H1 (cell line): ENCODE results near the gene ZNF283. TPM values are rescaled to one million over a fixed set of nuclear protein-coding genes. Genes with fewer than 3 reads are reported as not detected.

Source experiments
- CTCF ChIA-PET: fragments of 300-600 bp; sonication (Branson Sonifier 250); formaldehyde crosslinking; loops from one replicate; lab custom pipeline; 2021; ENCODE audit not compliant: partially characterized antibody; lab: Charles Lee
- POLR2A ChIA-PET: fragments of 300-600 bp; sonication (Branson Sonifier 250); formaldehyde crosslinking; loops from one replicate; lab custom pipeline; 2021; ENCODE audit warnings: inconsistent platforms; ENCODE audit not compliant: partially characterized antibody; lab: Charles Lee
- DNase-seq, 2 experiments: peaks; one replicate each; pipeline versions ENCODE4 v3.0.0 to v3.0.0-alpha.2; 2010 to 2022; ENCODE audit warnings: low spot score in 2 of 2, low read depth in 1 of 2, mixed read lengths in 1 of 2
- FAIRE-seq: peaks from 2 replicates; lab custom pipeline; 2011; peaks lifted over from hg19 to GRCh38; lab: Jason Lieb, UNC
- H2AFZ ChIP-seq: 2 replicates; pipeline ENCODE4 v1.8.1; 2012; ENCODE audit warnings: low read length, inconsistent platforms
- H2AK5ac ChIP-seq: 2 replicates; pipeline ENCODE4 v1.6.1; 2013; ENCODE audit warnings: low read depth, low read length
- H2BK120ac ChIP-seq: replicated peaks from 2 replicates; pipeline ENCODE3; 2013; ENCODE audit warnings: low read depth, low read length, inconsistent platforms
- H2BK12ac ChIP-seq: 2 replicates; pipeline ENCODE4 v1.6.1; 2013; ENCODE audit warnings: low read depth, low read length
- H2BK15ac ChIP-seq: 2 replicates; pipeline ENCODE4 v1.6.1; 2013; ENCODE audit warnings: low read length
- H2BK20ac ChIP-seq: 2 replicates; pipeline ENCODE4 v1.6.1; 2013; ENCODE audit warnings: low read length
- H2BK5ac ChIP-seq: 2 replicates; pipeline ENCODE4 v1.6.1; 2013; ENCODE audit warnings: low read depth, low read length
- H3K14ac ChIP-seq: 2 replicates; pipeline ENCODE4 v1.6.1; 2013; ENCODE audit warnings: inconsistent platforms; ENCODE audit not compliant: insufficient read length
- H3K18ac ChIP-seq: 2 replicates; pipeline ENCODE4 v1.6.1; 2013; ENCODE audit warnings: low read length; ENCODE audit errors: extremely low read depth
- H3K23ac ChIP-seq: 2 replicates; pipeline ENCODE4 v1.6.1; 2013; ENCODE audit warnings: inconsistent platforms; ENCODE audit not compliant: insufficient read length
- H3K23me2 ChIP-seq: 2 replicates; pipeline ENCODE4 v1.6.1; 2013; ENCODE audit warnings: low read depth, low read length
- H3K27ac ChIP-seq: 2 replicates; pipeline ENCODE4 v1.6.1; 2011; ENCODE audit warnings: low read depth, low read length, inconsistent platforms
- H3K27me3 ChIP-seq, 4 experiments: replicated peaks in 1 of 4; 1 replicate in 1 of 4; 2 replicates in 3 of 4; pipeline versions ENCODE4 v1.6.1 to v1.8.1; 2011 to 2013; ENCODE audit warnings: low read length in 3 of 4, mild to moderate bottlenecking in 3 of 4, inconsistent platforms in 2 of 4, mixed read lengths in 2 of 4, moderate library complexity in 1 of 4; ENCODE audit not compliant: control insufficient read depth in 3 of 4, insufficient read depth in 3 of 4; ENCODE audit errors: extremely low read depth in 1 of 4
- H3K36me3 ChIP-seq, 4 experiments: 2 replicates each; pipeline versions ENCODE4 v1.6.1 to v1.8.1; 2011 to 2013; ENCODE audit warnings: mild to moderate bottlenecking in 4 of 4, low read length in 3 of 4, moderate library complexity in 2 of 4, control low read depth in 1 of 4, inconsistent platforms in 1 of 4; ENCODE audit not compliant: insufficient read depth in 4 of 4, control insufficient read depth in 2 of 4
- H3K4ac ChIP-seq: replicated peaks from 2 replicates; pipeline ENCODE3; 2013; ENCODE audit warnings: low read length, low read depth, mixed read lengths, inconsistent platforms; ENCODE audit not compliant: insufficient read length
- H3K4me1 ChIP-seq, 4 experiments: replicated peaks in 1 of 4; 1 replicate in 1 of 4; 2 replicates in 3 of 4; pipeline versions ENCODE4 v1.6.1 to v1.8.1; 2011 to 2013; ENCODE audit warnings: low read length in 3 of 4, inconsistent platforms in 2 of 4, mixed read lengths in 1 of 4; ENCODE audit not compliant: insufficient read depth in 4 of 4, control insufficient read depth in 3 of 4
- H3K4me2 ChIP-seq, 2 experiments: 2 replicates each; pipeline versions ENCODE4 v1.6.1 to v1.8.1; 2011 to 2013; ENCODE audit warnings: low read depth in 2 of 2, low read length in 2 of 2, control low read depth in 1 of 2, inconsistent platforms in 1 of 2, mild to moderate bottlenecking in 1 of 2; ENCODE audit not compliant: insufficient read depth in 1 of 2
- H3K4me3 ChIP-seq, 4 experiments: fragments of 200-600, 300-600 bp in 1 of 4; sonication (generic), shearing (Covaris generic), sonication (Bioruptor Twin) in 1 of 4; 2 replicates each; pipeline versions ENCODE4 v1.5.1 to v1.8.1; 2011 to 2016; ENCODE audit warnings: low read length in 4 of 4, low read depth in 3 of 4, control low read depth in 2 of 4, inconsistent platforms in 2 of 4, mild to moderate bottlenecking in 2 of 4, mixed read lengths in 1 of 4, moderate library complexity in 1 of 4; ENCODE audit not compliant: insufficient read depth in 2 of 4; ENCODE audit errors: extremely low read depth in 1 of 4
- H3K56ac ChIP-seq: replicated peaks from 2 replicates; pipeline ENCODE3; 2013; ENCODE audit warnings: low read depth, mild to moderate bottlenecking, mixed read lengths, low read length, inconsistent platforms; ENCODE audit not compliant: insufficient read length
- H3K79me1 ChIP-seq: 2 replicates; pipeline ENCODE4 v1.6.1; 2013; ENCODE audit warnings: low read depth, low read length, control low read depth
- H3K79me2 ChIP-seq, 2 experiments: 2 replicates each; pipeline versions ENCODE4 v1.6.1 to v1.8.1; 2012 to 2013; ENCODE audit warnings: low read length in 2 of 2, mild to moderate bottlenecking in 2 of 2, inconsistent platforms in 1 of 2; ENCODE audit not compliant: insufficient read depth in 2 of 2, control insufficient read depth in 1 of 2
- H3K9ac ChIP-seq, 4 experiments: replicated peaks in 1 of 4; 1 replicate in 1 of 4; 2 replicates in 3 of 4; pipeline versions ENCODE4 v1.6.1 to v1.8.1; 2011 to 2013; ENCODE audit warnings: low read depth in 3 of 4, low read length in 3 of 4, control low read depth in 2 of 4, mild to moderate bottlenecking in 2 of 4, moderate library complexity in 2 of 4, inconsistent platforms in 1 of 4; ENCODE audit errors: extremely low read depth in 1 of 4
- H3K9me3 ChIP-seq, 2 experiments: 2 replicates each; pipeline versions ENCODE4 v1.6.1 to v1.8.1; 2012 to 2013; ENCODE audit warnings: mild to moderate bottlenecking in 2 of 2, moderate library complexity in 2 of 2, control low read depth in 1 of 2, inconsistent platforms in 1 of 2, low read depth in 1 of 2, low read length in 1 of 2, mixed read lengths in 1 of 2; ENCODE audit not compliant: insufficient read depth in 2 of 2
- H4K20me1 ChIP-seq, 2 experiments: replicated peaks in 1 of 2; 2 replicates each; pipeline versions ENCODE3 to v1.8.1; 2011 to 2013; ENCODE audit warnings: inconsistent platforms in 2 of 2, low read length in 2 of 2, mild to moderate bottlenecking in 1 of 2; ENCODE audit not compliant: insufficient read depth in 2 of 2, control insufficient read depth in 1 of 2
- H4K5ac ChIP-seq: 2 replicates; pipeline ENCODE4 v1.6.1; 2013; ENCODE audit warnings: low read length, low read depth, mixed read lengths, inconsistent platforms; ENCODE audit not compliant: insufficient read length
- H4K8ac ChIP-seq: 2 replicates; pipeline ENCODE4 v1.8.0; 2013; ENCODE audit warnings: mild to moderate bottlenecking, moderate library complexity, low read length, inconsistent platforms; ENCODE audit not compliant: insufficient read depth; ENCODE audit errors: extremely low read depth
- H4K91ac ChIP-seq: replicated peaks from 2 replicates; pipeline ENCODE3; 2013; ENCODE audit warnings: low read length, mixed read lengths, inconsistent platforms; ENCODE audit not compliant: insufficient read length
- CEBPB ChIP-seq: IDR thresholded peaks from 2 replicates; pipeline ENCODE4 v1.6.1; 2012; ENCODE audit warnings: low read depth, low read length
- CTCF ChIP-seq, 3 experiments: IDR thresholded peaks; 1 replicate in 2 of 3; 2 replicates in 1 of 3; pipeline versions ENCODE4 v1.5.1 to v1.6.1; 2011; ENCODE audit warnings: low read length in 3 of 3, mild to moderate bottlenecking in 3 of 3, inconsistent platforms in 2 of 3, low read depth in 1 of 3, moderate library complexity in 1 of 3; ENCODE audit not compliant: insufficient read depth in 1 of 3; ENCODE audit errors: control extremely low read depth in 1 of 3
- EZH2 ChIP-seq: fragments of 200-600 bp; sonication (generic); IDR thresholded peaks from 2 replicates; pipeline ENCODE4 v1.7.1; 2012; ENCODE audit warnings: low read depth, mild to moderate bottlenecking, moderate library complexity, low read length, inconsistent platforms; ENCODE audit not compliant: severe bottlenecking
- SP2 ChIP-seq: IDR thresholded peaks from 2 replicates; pipeline ENCODE4 v1.6.1; 2012; ENCODE audit warnings: mild to moderate bottlenecking, low read length, inconsistent platforms
- TAF7 ChIP-seq: optimal IDR thresholded peaks from 2 replicates; pipeline ENCODE3; 2011; ENCODE audit warnings: low read depth, mild to moderate bottlenecking, inconsistent platforms, low read length, moderate library complexity, borderline replicate concordance
- WGBS, 2 experiments: shearing (Covaris generic) in 1 of 2; methylation state at CpG; one replicate each; pipeline versions ENCODE4 v1.1.6 to v1.1.7; 2013 to 2015; ENCODE audit warnings: low lambda C conversion rate in 2 of 2, mixed read lengths in 2 of 2, inconsistent platforms in 1 of 2, low coverage in 1 of 2, missing lambda C conversion rate in 1 of 2; ENCODE audit not compliant: insufficient replicate concordance in 2 of 2, insufficient coverage in 1 of 2, insufficient read length in 1 of 2; ENCODE audit errors: extremely low coverage in 1 of 2, missing lambda C conversion rate in 1 of 2; 5-methylcytosine and 5-hydroxymethylcytosine counted together
- polyA plus RNA-seq, 7 experiments: library from polyadenylated mRNA; depleted of rRNA in 3 of 7; stranded (reverse) in 5 of 7; unstranded in 2 of 7; fragments of >200 nt in 5 of 7; fragments of 200-250 nt in 2 of 7; gene quantifications; 1 replicate in 5 of 7; 2 replicates in 1 of 7; 4 replicates in 1 of 7; pipeline versions ENCODE4 v1.2.1 to v1.2.3, GENCODE V29; 2011 to 2013; ENCODE audit warnings: missing spikeins in 2 of 7, mixed read lengths in 2 of 7
- total RNA-seq: library from RNA; stranded (reverse); fragmentation: NEBNext Ultra II Directional; extraction: Animal tissue kit (Norgen Biotek cat#: 25700); gene quantifications from 2 replicates; pipeline ENCODE4 v1.2.1, GENCODE V29; 2021

Gene ZNF283
- total and polyA plus RNA-seq, 2 of the 8 experiments (the other 6 are each of a cell fraction or from before 2014, with no cell fraction given) = 1.1 to 4.3 TPM

GRCh38 chr19:43811837-43812236 lies 15.3 kb upstream of the ZNF283 start:
- POLR2A ChIA-PET = no interaction called here
- Histone ChIP-seq H3K18ac (no peak overlapping the region), H3K36me3 (no peaks in the 10 kb centered on the region)

More at GRCh38 chr19:43811837-43812236, 15.3 kb upstream of the ZNF283 start:
- Histone ChIP-seq H2BK12ac (no peak overlapping the region), H2BK120ac (no peak overlapping the region), H3K27ac (no peak overlapping the region), H3K23ac (no peak overlapping the region), H3K4ac (no peak overlapping the region), H3K9ac (no peak overlapping the region), H4K91ac (no peak overlapping the region), H3K56ac (no peak overlapping the region), H4K8ac (no peak overlapping the region), H3K4me3 (no peak overlapping the region), H3K4me1 (no peaks in the 10 kb centered on the region), H3K79me1 (no peaks in the 10 kb centered on the region), H2BK20ac (no peak overlapping the region), H2BK5ac (no peak overlapping the region), H3K9me3 (no peaks in the 10 kb centered on the region), H3K4me2 (no peak overlapping the region), H3K27me3 (no peaks in the 10 kb centered on the region; a peak in 1 of 7 replicates), H2AK5ac (no peak overlapping the region), H3K23me2 (no peaks in the 10 kb centered on the region), H4K5ac (no peak overlapping the region), H3K14ac (no peak overlapping the region), H2BK15ac (no peak overlapping the region), H4K20me1 (no peaks in the 10 kb centered on the region), H2AFZ (no peak overlapping the region), H3K79me2 (no peaks in the 10 kb centered on the region)
- DNase-seq = no peak
- CTCF ChIA-PET = interaction anchor here (1.2 to 7.5 kb wide), 3 partner anchors 8 to 43 kb away, joined by 4 to 67 read pairs (median 4); no protein-coding TSS in a partner anchor
- FAIRE-seq = no peak
- TF ChIP-seq TAF7 (no peak), SP2 (no peak), CEBPB (no peak), EZH2 (no peak), CTCF (IDR thresholded peaks at IDR 0.05; ENCODE audit: control extremely low read depth in 1 of 3, insufficient read depth in 1 of 3, low read depth in 1 of 3, low read length in 3 of 3) (no peak)
- 80% methylated on average over 1 of the region's 1 CpG; no CpG with 5 or more reads in 1 of the 2 experiments for WGBS, 2 experiments
